Stimulated activated naive CD8-positive, alpha-beta T cell treated with anti-CD3 and anti-CD28 coated beads, Interleukin-15, Interleukin-2, amounts not matched to agents 100 U/mL and 50 U/mL, for 24 hours (primary cell): Measurements from ENCODE around the gene SMC2.

Experiments
- ATAC-seq: fragments of 150-1000 bp; cut with Tn5 transposase; one replicate; pipeline ENCODE4 v1.10.0; 2021
- DNase-seq: peaks from one replicate; pipeline ENCODE4 v3.0.0; 2021

Gene SMC2

GRCh38 chr9:104107799-104108198 lies 13.7 kb downstream of the SMC2 start:
- DNase-seq (no peak), ATAC-seq (no peak)

GRCh38 chr9:104108315-104108714 lies 14.2 kb downstream of the SMC2 start:
- no peak for DNase-seq
- ATAC-seq: no peak

GRCh38 chr9:104110509-104110908 lies 16.4 kb downstream of the SMC2 start:
- ATAC-seq (no peak), DNase-seq (no peak)

GRCh38 chr9:104118916-104119315 lies 24.8 kb downstream of the SMC2 start:
- DNase-seq (no peak), ATAC-seq (no peak)

GRCh38 chr9:104121022-104121421 lies 26.9 kb downstream of the SMC2 start:
- no peak for ATAC-seq
- DNase-seq: no peak

GRCh38 chr9:104138243-104138868 lies 44.2 kb downstream of the SMC2 start:
- ATAC-seq (no peak), DNase-seq (no peak)

GRCh38 chr9:104142799-104143549 lies 48.9 kb downstream of the SMC2 start:
- no peak for DNase-seq
- ATAC-seq: no peak

GRCh38 chr9:104143550-104143910 lies 49.4 kb downstream of the SMC2 start:
- DNase-seq: no peak

GRCh38 chr9:104144336-104144735 lies 50.2 kb downstream of the SMC2 start:
- no peak for ATAC-seq
- DNase-seq: no peak

More at GRCh38 chr9:104143550-104143910, 49.4 kb downstream of the SMC2 start:
- no peak for ATAC-seq

GRCh38 chr9:104173067-104173466 lies 79.0 kb downstream of the SMC2 start:
- ATAC-seq: no peak
- no peak for DNase-seq

- no peak for ATAC-seq
- DNase-seq: no peak
Measured at GRCh38 chr9:104177003-104177611, 83.0 kb downstream of the SMC2 start.

- no peak for ATAC-seq
- DNase-seq: no peak
Measured at GRCh38 chr9:104177676-104178075, 83.6 kb downstream of the SMC2 start.
